ENCODE data around the gene HPSE. TPM values are rescaled to one million over a fixed set of nuclear protein-coding genes. Genes with fewer than 3 reads are reported as not detected.

The HPSE gene
- total RNA-seq, 3 donors from 2014 or later, result 6.9 to 17.2 (median 14.0) TPM

DNA sequence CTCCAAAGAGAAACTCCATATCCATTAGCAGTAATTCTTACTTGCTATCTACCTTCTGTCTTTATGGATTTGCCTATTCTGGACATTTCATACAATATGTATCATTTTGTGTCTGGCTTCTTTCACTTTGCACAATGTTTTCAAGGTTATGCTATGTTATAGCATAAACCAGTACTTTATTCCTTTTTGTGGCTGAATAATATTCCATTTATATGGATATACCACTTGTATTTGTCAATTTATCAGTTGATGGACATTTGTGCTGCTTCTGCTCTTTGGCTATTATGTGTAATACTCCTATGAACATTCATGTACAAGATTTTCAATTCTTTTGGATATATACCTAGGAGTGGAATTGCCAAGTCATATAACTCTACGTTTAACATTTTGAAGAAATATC lies 18.9 kb upstream of the HPSE start:
- H3K36me3 ChIP-seq (ENCODE audit: low read depth), result no peaks in the 10 kb centered on the region
- peaks cover 3% of the 10 kb centered on the region for H3K9me3 ChIP-seq
- DNase-seq (no peak), ATAC-seq (no peak)
- H3K4me3 ChIP-seq, result no peak overlapping the region
- TF ChIP-seq, protein P1, sequence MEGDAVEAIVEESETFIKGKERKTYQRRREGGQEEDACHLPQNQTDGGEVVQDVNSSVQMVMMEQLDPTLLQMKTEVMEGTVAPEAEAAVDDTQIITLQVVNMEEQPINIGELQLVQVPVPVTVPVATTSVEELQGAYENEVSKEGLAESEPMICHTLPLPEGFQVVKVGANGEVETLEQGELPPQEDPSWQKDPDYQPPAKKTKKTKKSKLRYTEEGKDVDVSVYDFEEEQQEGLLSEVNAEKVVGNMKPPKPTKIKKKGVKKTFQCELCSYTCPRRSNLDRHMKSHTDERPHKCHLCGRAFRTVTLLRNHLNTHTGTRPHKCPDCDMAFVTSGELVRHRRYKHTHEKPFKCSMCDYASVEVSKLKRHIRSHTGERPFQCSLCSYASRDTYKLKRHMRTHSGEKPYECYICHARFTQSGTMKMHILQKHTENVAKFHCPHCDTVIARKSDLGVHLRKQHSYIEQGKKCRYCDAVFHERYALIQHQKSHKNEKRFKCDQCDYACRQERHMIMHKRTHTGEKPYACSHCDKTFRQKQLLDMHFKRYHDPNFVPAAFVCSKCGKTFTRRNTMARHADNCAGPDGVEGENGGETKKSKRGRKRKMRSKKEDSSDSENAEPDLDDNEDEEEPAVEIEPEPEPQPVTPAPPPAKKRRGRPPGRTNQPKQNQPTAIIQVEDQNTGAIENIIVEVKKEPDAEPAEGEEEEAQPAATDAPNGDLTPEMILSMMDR (IDR thresholded peaks at IDR 0.05), result no peak
- H3K4me1 ChIP-seq (ENCODE audit: low read depth), result no peaks in the 10 kb centered on the region
- intact Hi-C loops (cut with DNase I, micrococcal nuclease), result no loop called here

DNA sequence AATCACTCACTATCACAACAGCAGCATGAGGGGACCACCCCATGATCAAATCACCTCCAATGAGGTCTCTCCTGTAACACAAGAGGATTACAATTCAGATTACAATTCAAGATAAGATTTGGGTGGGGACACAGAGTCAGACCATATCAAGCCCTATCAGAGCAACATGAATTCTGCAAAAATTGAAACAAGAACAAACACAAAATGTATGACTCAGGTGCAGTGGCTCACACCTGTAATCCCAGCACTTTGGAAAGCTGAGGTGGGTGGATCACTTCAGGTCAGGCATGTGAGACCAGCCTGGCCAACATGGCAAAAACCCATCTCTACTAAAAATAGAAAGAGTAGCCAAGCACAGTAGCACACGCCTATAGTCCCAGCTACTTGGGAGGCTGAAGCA lies 13.4 kb upstream of the HPSE start:
- ATAC-seq (no peak), DNase-seq (no peak)
- H3K9me3 ChIP-seq, result peaks cover 14% of the 10 kb centered on the region
- intact Hi-C loops (cut with DNase I, micrococcal nuclease), result no loop called here
- no peaks in the 10 kb centered on the region for H3K36me3 ChIP-seq (ENCODE audit: low read depth)
- no peaks in the 10 kb centered on the region for H3K4me1 ChIP-seq (ENCODE audit: low read depth)
- TF ChIP-seq, protein P1 (IDR thresholded peaks at IDR 0.05), result no peak
- no peak overlapping the region for H3K4me3 ChIP-seq

DNA sequence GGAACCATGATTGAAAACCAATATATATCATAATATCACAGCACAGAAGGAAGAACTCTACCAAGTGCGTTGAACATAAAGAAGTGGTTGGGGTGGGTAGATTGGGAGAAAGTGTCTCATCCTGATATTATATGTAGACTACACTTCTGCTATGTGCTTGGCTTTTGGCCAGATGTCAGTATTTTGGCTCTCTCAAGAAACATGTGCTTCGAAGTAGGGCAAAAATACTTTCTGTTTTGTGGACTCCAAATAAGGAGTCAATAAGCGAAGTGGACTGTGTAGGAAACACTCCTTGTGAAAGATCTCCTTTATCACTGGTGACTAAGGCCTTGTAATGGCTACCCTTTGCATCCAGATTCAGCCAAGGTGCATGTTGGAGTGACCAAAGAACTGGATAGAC lies 7.8 kb upstream of the HPSE start:
- Histone ChIP-seq H3K36me3 (ENCODE audit: low read depth) (no peaks in the 10 kb centered on the region), H3K4me1 (ENCODE audit: low read depth) (no peaks in the 10 kb centered on the region), H3K9me3 (peaks cover 16% of the 10 kb centered on the region), H3K4me3 (no peak overlapping the region)
- TF ChIP-seq, protein P1 (IDR thresholded peaks at IDR 0.05), result no peak
- ATAC-seq, result no peak
- no peak for DNase-seq
- intact Hi-C loops (cut with DNase I, micrococcal nuclease), result no loop called here

DNA sequence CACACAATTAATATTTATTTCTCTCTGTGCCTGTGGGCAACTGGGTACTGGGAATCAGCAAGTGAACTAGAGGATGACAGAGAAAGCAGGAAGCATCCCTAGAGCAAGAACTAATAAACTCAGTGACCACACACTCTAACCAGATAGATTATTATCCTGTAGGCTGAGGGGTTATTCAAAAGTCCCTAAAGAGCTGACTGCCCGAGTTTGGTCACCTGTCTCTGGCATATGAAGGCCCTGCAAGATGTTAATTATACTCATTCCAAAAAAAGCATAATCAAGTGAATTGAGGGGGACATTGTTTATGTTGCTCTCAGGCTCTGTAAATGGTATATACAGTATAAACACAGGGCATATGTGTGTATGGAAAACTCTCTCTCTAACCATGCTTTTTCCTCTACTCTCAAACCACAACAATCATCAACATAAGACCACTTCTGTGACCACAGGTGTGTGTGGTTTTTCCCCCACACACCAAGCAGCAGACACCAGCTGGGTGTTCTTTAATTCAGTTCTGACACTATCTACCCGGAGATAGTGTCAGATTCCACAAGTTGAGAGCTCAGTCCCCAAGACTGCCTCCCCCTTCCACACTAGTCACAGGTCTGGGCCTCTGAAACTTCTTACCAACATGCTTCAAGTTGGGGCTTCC lies 6.2 kb upstream of the HPSE start:
- TF ChIP-seq, protein P1 (IDR thresholded peaks at IDR 0.05), result no peak
- DNase-seq (no peak), ATAC-seq (no peak)
- Histone ChIP-seq H3K4me3 (no peak overlapping the region), H3K4me1 (ENCODE audit: low read depth) (no peaks in the 10 kb centered on the region), H3K36me3 (ENCODE audit: low read depth) (no peaks in the 10 kb centered on the region), H3K9me3 (peaks cover 3% of the 10 kb centered on the region)
- intact Hi-C loops (cut with DNase I, micrococcal nuclease), result no loop called here

DNA sequence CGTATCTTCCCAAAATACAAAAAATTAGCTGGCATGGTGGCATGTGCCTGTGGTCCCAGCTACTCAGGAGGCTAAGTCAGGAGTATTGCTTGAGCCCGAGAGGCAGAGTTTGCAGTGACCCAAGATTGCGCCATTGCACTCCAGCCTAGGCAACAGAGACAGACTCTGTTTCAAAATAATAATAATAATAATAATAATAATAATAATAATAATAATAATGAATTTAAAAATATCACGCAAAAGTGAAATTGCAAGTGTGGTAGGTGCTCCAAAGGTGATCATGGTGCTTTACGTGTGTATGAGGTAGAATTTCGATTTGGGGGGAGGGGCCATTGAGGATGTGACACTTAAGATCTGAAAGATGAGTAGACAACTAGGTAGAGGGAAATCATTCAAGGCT lies 4.9 kb upstream of the HPSE start:
- TF ChIP-seq, protein P1 (IDR thresholded peaks at IDR 0.05), result no peak
- Histone ChIP-seq H3K4me3 (no peak overlapping the region), H3K9me3 (peaks cover 2% of the 10 kb centered on the region), H3K4me1 (ENCODE audit: low read depth) (no peaks in the 10 kb centered on the region), H3K36me3 (ENCODE audit: low read depth) (no peaks in the 10 kb centered on the region)
- DNase-seq, result no peak
- no peak for ATAC-seq
- intact Hi-C loops (cut with DNase I, micrococcal nuclease), result no loop called here

DNA sequence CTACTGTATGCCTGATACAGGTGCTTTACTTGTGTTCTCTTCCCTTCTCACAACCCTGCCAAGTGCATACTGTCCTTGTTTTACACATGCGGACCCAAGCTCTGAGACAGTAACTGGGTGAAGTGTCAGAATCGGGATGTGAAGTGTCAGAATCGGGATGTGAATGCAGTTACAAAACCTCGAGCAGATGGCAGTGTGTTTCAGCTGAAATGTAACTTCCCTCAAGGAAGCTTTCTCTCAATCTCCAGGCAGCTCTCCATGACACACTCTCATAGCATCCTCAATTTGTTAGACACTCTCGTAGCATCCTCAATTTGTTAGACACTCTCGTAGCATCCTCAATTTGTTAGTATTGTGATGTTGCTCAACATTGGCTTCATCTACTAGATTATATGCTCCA lies 1.1 kb upstream of the HPSE start:
- ATAC-seq (no peak), DNase-seq (no peak)
- H3K4me3 ChIP-seq, result no peak overlapping the region
- no peaks in the 10 kb centered on the region for H3K4me1 ChIP-seq (ENCODE audit: low read depth)
- intact Hi-C loops (cut with DNase I, micrococcal nuclease), result no loop called here
- H3K36me3 ChIP-seq (ENCODE audit: low read depth), result no peaks in the 10 kb centered on the region
- H3K9me3 ChIP-seq, result peaks cover 2% of the 10 kb centered on the region
- TF ChIP-seq, protein P1 (IDR thresholded peaks at IDR 0.05), result no peak

All from mucosa of descending colon (tissue), 3 donors.